CD8-positive, alpha-beta memory T cell (primary cell): ENCODE results near the gene PLEKHD1. TPM values are rescaled to one million over a fixed set of nuclear protein-coding genes. Genes with fewer than 3 reads are reported as not detected.
A peak's percentile ranks its signal among the peaks of the same experiment; 100 is the strongest.

ENCODE experiments used
- CTCF ChIA-PET: fragments of 350-600 bp; sonication (Branson Sonifier 250); formaldehyde crosslinking; loops from one replicate; lab custom pipeline; 2021; ENCODE audit warnings: antibody characterized with exemption; lab: Charles Lee
- POLR2A ChIA-PET: fragments of 350-600 bp; sonication (Branson Sonifier 250); formaldehyde crosslinking; loops from one replicate; lab custom pipeline; 2021; ENCODE audit warnings: antibody characterized with exemption; lab: Charles Lee
- DNase-seq, 5 donors: peaks; one replicate each; pipeline versions ENCODE4 v3.0.0 to v3.0.0-alpha.2; 2020 to 2022; ENCODE audit warnings: mixed read lengths in 1 of 5
- H3K27ac ChIP-seq: one replicate; pipeline ENCODE4 v1.7.0; 2013; ENCODE audit warnings: low read depth, mild to moderate bottlenecking, low read length, moderate library complexity
- H3K27me3 ChIP-seq: 2 replicates; pipeline ENCODE4 v1.7.0; 2013; ENCODE audit warnings: low read length, mild to moderate bottlenecking; ENCODE audit not compliant: insufficient read depth, poor library complexity, severe bottlenecking
- H3K36me3 ChIP-seq: 2 replicates; pipeline ENCODE4 v1.7.0; 2013; ENCODE audit warnings: mild to moderate bottlenecking, low read length, moderate library complexity; ENCODE audit not compliant: insufficient read depth
- H3K4me1 ChIP-seq: 2 replicates; pipeline ENCODE4 v1.7.0; 2013; ENCODE audit warnings: mild to moderate bottlenecking, low read length, moderate library complexity; ENCODE audit not compliant: insufficient read depth
- H3K4me3 ChIP-seq: 2 replicates; pipeline ENCODE4 v1.7.0; 2013; ENCODE audit warnings: mild to moderate bottlenecking, low read length
- H3K9me3 ChIP-seq: 2 replicates; pipeline ENCODE4 v1.7.0; 2013; ENCODE audit warnings: mild to moderate bottlenecking, low read length
- H3K27ac Mint-ChIP-seq, 8 donors: one replicate each; pipeline ENCODE4 v1.8.0; 2020 to 2021; ENCODE audit warnings: mixed read lengths in 8 of 8, mild to moderate bottlenecking in 6 of 8, inconsistent platforms in 3 of 8, moderate library complexity in 3 of 8
- H3K27me3 Mint-ChIP-seq, 2 donors: one replicate each; pipeline ENCODE4 v1.8.0; 2020 to 2021; ENCODE audit warnings: mixed read lengths in 2 of 2, mild to moderate bottlenecking in 1 of 2, moderate library complexity in 1 of 2
- H3K36me3 Mint-ChIP-seq, 3 donors: one replicate each; pipeline ENCODE4 v1.8.0; 2020 to 2021; ENCODE audit warnings: mixed read lengths in 3 of 3, inconsistent platforms in 1 of 3, mild to moderate bottlenecking in 1 of 3
- H3K4me1 Mint-ChIP-seq, 3 donors: one replicate each; pipeline ENCODE4 v1.8.0; 2020 to 2021; ENCODE audit warnings: mixed read lengths in 3 of 3, inconsistent platforms in 1 of 3, mild to moderate bottlenecking in 1 of 3
- H3K4me3 Mint-ChIP-seq, 7 donors: one replicate each; pipeline ENCODE4 v1.8.0; 2020 to 2021; ENCODE audit warnings: mixed read lengths in 7 of 7, mild to moderate bottlenecking in 6 of 7, moderate library complexity in 4 of 7, inconsistent platforms in 2 of 7
- H3K9me3 Mint-ChIP-seq, 5 donors: one replicate each; pipeline ENCODE4 v1.8.0; 2020 to 2022; ENCODE audit warnings: mixed read lengths in 5 of 5, mild to moderate bottlenecking in 3 of 5, moderate library complexity in 2 of 5, inconsistent platforms in 1 of 5
- polyA plus RNA-seq: library from polyadenylated mRNA; unstranded; fragments of 300-500 nt; fragmentation: Illumina TruSeq; gene quantifications from one replicate; pipeline ENCODE4 v1.2.3, GENCODE V29; 2021
- total RNA-seq, 2 experiments: library from RNA; stranded (reverse); gene quantifications; one replicate each; pipeline ENCODE4 v1.2.3, GENCODE V29; 2021

The PLEKHD1 gene
- total and polyA plus RNA-seq, 3 experiments from 2014 or later, result 0.06 to 0.11 TPM; not detected in 1

- POLR2A ChIA-PET, result no interaction called here
- Mint-ChIP-seq H3K27me3 (peaks cover 9 to 15% of the 10 kb centered on the region in 2 donors), H3K9me3 (no peaks in the 10 kb centered on the region), H3K36me3 (no peaks in the 10 kb centered on the region), H3K4me1 (no peaks in the 10 kb centered on the region), H3K4me3 (no peak overlapping the region), H3K27ac (no peak overlapping the region)
- no peak overlapping the region for H3K4me3 ChIP-seq
- H3K27ac ChIP-seq, result no peak overlapping the region
- no peaks in the 10 kb centered on the region for H3K36me3 ChIP-seq
- DNase-seq, result no peak
- no peaks in the 10 kb centered on the region for H3K27me3 ChIP-seq
- no peaks in the 10 kb centered on the region for H3K9me3 ChIP-seq
- H3K4me1 ChIP-seq, result no peaks in the 10 kb centered on the region
- CTCF ChIA-PET, result no interaction called here
These were observed 16.9 kb downstream of the PLEKHD1 start for GRCh38 chr14:69501423-69501838.

- Mint-ChIP-seq H3K36me3 (no peaks in the 10 kb centered on the region), H3K4me1 (no peaks in the 10 kb centered on the region), H3K27ac (no peak overlapping the region), H3K4me3 (no peak overlapping the region), H3K9me3 (no peaks in the 10 kb centered on the region), H3K27me3 (peaks cover 8 to 16% of the 10 kb centered on the region in 2 donors)
- Histone ChIP-seq H3K4me1 (no peaks in the 10 kb centered on the region), H3K27ac (no peak overlapping the region), H3K4me3 (no peak overlapping the region), H3K36me3 (no peaks in the 10 kb centered on the region), H3K9me3 (no peaks in the 10 kb centered on the region), H3K27me3 (no peaks in the 10 kb centered on the region)
- CTCF ChIA-PET, result no interaction called here
- POLR2A ChIA-PET, result no interaction called here
- no peak for DNase-seq
These were observed 20.2 kb downstream of the PLEKHD1 start for GRCh38 chr14:69504775-69505174.

- no peak overlapping the region for H3K27ac Mint-ChIP-seq
- no peaks in the 10 kb centered on the region for H3K9me3 Mint-ChIP-seq
- Histone ChIP-seq H3K4me3 (no peak overlapping the region), H3K4me1 (no peaks in the 10 kb centered on the region), H3K27ac (no peak overlapping the region), H3K36me3 (no peaks in the 10 kb centered on the region), H3K9me3 (no peaks in the 10 kb centered on the region), H3K27me3 (no peaks in the 10 kb centered on the region)
- peaks cover 5 to 16% of the 10 kb centered on the region in 2 donors for H3K27me3 Mint-ChIP-seq
- no peaks in the 10 kb centered on the region for H3K4me1 Mint-ChIP-seq
- no peak overlapping the region for H3K4me3 Mint-ChIP-seq
- ChIA-PET CTCF (no interaction called here), POLR2A (no interaction called here)
- H3K36me3 Mint-ChIP-seq, result no peaks in the 10 kb centered on the region
- no peak for DNase-seq
These were observed 21.1 kb downstream of the PLEKHD1 start for GRCh38 chr14:69505338-69506240.

GRCh38 chr14:69506241-69506595 lies 21.7 kb downstream of the PLEKHD1 start:
- H3K4me3 Mint-ChIP-seq, result no peak overlapping the region
- H3K27ac Mint-ChIP-seq, result no peak overlapping the region
- Histone ChIP-seq H3K36me3 (no peaks in the 10 kb centered on the region), H3K27ac (no peak overlapping the region), H3K9me3 (no peaks in the 10 kb centered on the region), H3K4me3 (no peak overlapping the region), H3K27me3 (no peaks in the 10 kb centered on the region), H3K4me1 (no peaks in the 10 kb centered on the region)
- ChIA-PET POLR2A (no interaction called here), CTCF (no interaction called here)
- H3K27me3 Mint-ChIP-seq, result peaks cover 5 to 16% of the 10 kb centered on the region in 2 donors
- no peaks in the 10 kb centered on the region for H3K36me3 Mint-ChIP-seq
- no peaks in the 10 kb centered on the region for H3K9me3 Mint-ChIP-seq
- no peaks in the 10 kb centered on the region for H3K4me1 Mint-ChIP-seq
- no peak for DNase-seq

GRCh38 chr14:69518289-69519101 lies 34.0 kb downstream of the PLEKHD1 start:
- DNase-seq, result no peak
- Mint-ChIP-seq H3K36me3 (no peaks in the 10 kb centered on the region), H3K27ac (no peak overlapping the region), H3K4me1 (no peaks in the 10 kb centered on the region), H3K4me3 (no peak overlapping the region), H3K9me3 (peaks cover 0 to 3% (median 0%) of the 10 kb centered on the region in 5 donors), H3K27me3 (peaks cover 8 to 39% of the 10 kb centered on the region in 2 donors)
- no peaks in the 10 kb centered on the region for H3K9me3 ChIP-seq
- no peak overlapping the region for H3K27ac ChIP-seq
- no peak overlapping the region for H3K4me3 ChIP-seq
- H3K36me3 ChIP-seq, result no peaks in the 10 kb centered on the region
- peaks cover 3% of the 10 kb centered on the region for H3K27me3 ChIP-seq
- ChIA-PET POLR2A (no interaction called here), CTCF (no interaction called here)
- H3K4me1 ChIP-seq, result no peaks in the 10 kb centered on the region

GRCh38 chr14:69519204-69520100 lies 34.9 kb downstream of the PLEKHD1 start:
- peaks cover 0 to 3% (median 0%) of the 10 kb centered on the region in 5 donors for H3K9me3 Mint-ChIP-seq
- no peak for DNase-seq
- CTCF ChIA-PET, result no interaction called here

GRCh38 chr14:69522026-69522425 lies 37.5 kb downstream of the PLEKHD1 start:
- POLR2A ChIA-PET, result no interaction called here
- Histone ChIP-seq H3K27me3 (peaks cover 3% of the 10 kb centered on the region), H3K36me3 (no peaks in the 10 kb centered on the region), H3K27ac (no peak overlapping the region), H3K9me3 (no peaks in the 10 kb centered on the region), H3K4me1 (no peaks in the 10 kb centered on the region), H3K4me3 (no peak overlapping the region)
- Mint-ChIP-seq H3K36me3 (no peaks in the 10 kb centered on the region), H3K27ac (no peak overlapping the region), H3K9me3 (peaks cover 0 to 2% (median 0%) of the 10 kb centered on the region in 5 donors), H3K4me3 (no peak overlapping the region), H3K27me3 (peaks cover 10 to 32% of the 10 kb centered on the region in 2 donors), H3K4me1 (no peaks in the 10 kb centered on the region)
- no peak for DNase-seq
- CTCF ChIA-PET, result no interaction called here

More at GRCh38 chr14:69519204-69520100, 34.9 kb downstream of the PLEKHD1 start:
- Histone ChIP-seq H3K27me3 (peaks cover 3% of the 10 kb centered on the region), H3K27ac (no peak overlapping the region), H3K36me3 (no peaks in the 10 kb centered on the region), H3K4me1 (no peaks in the 10 kb centered on the region), H3K4me3 (no peak overlapping the region), H3K9me3 (no peaks in the 10 kb centered on the region)
- no peaks in the 10 kb centered on the region for H3K36me3 Mint-ChIP-seq
- peaks cover 8 to 35% of the 10 kb centered on the region in 2 donors for H3K27me3 Mint-ChIP-seq
- POLR2A ChIA-PET, result no interaction called here
- no peaks in the 10 kb centered on the region for H3K4me1 Mint-ChIP-seq
- H3K4me3 Mint-ChIP-seq, result no peak overlapping the region
- peak overlapping the region in 1 of 8 donors; percentile 56 for H3K27ac Mint-ChIP-seq
